Skin epidermis (tissue), 12 donors: ENCODE measurements around the gene MLLT3.

ENCODE experiments used
- H3K27ac ChIP-seq, 21 experiments: fragments of 200-600 bp; sonication (generic) in 11 of 21; one replicate each; pipeline ENCODE4 v1.5.0; 2020; ENCODE audit warnings: mild to moderate bottlenecking in 3 of 21, inconsistent platforms in 2 of 21, moderate library complexity in 2 of 21
- H3K4me3 ChIP-seq, 7 experiments: fragments of 200-600 bp; sonication (generic) in 2 of 7; one replicate each; pipeline ENCODE4 v1.5.0; 2020; ENCODE audit warnings: inconsistent platforms in 2 of 7, mild to moderate bottlenecking in 2 of 7, moderate library complexity in 1 of 7

Gene MLLT3

GRCh38 chr9:20364959-20365358 is 257.3 kb downstream of the MLLT3 start:
- Histone ChIP-seq H3K4me3 (no peak overlapping the region), H3K27ac (no peak overlapping the region)

GRCh38 chr9:20363233-20363632 is 259.1 kb downstream of the MLLT3 start:
- Histone ChIP-seq H3K4me3 (no peak overlapping the region), H3K27ac (no peak overlapping the region)

DNA sequence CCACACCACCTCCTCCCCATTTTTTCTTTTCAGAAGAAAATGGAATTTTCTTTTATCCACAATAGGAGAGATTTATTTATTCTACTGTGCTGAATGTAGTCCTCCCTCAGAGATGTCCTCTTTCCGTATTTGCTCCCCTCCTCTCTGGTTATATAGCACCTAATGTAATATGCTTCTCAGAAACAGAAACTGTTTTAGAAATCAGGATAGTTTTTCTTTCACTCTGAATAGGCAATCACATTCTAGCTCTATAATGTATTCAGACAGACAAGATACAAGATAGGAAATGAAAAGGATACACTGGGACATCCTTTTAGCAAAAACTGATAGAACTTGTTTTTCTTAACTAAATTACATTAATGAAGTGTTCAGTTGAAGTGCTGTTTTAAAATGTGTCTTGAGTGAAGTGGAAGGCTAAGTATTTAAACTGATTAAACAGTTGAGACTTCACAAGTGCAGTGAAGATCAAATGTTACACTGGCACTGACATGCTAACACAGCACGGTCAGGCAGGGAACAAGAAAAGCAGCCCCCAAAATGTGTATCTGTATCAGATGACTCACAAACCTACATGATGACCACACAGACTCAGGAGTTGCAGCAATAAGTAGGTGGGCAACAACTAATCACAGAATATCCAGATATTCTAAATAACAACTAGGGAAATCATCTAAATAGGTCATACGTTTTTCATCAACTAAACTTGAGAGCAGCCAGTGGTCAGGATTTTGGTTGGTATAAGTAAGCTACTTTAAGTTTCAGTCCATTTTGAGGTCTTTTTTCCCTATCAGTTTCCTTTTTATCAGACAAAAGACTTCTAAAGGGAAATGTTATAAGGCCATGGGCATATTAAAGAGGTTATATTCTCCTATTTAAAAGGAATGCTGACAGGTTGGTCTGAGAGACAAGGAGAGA is 260.4 kb downstream of the MLLT3 start:
- Histone ChIP-seq H3K27ac (no peak overlapping the region), H3K4me3 (no peak overlapping the region)

DNA sequence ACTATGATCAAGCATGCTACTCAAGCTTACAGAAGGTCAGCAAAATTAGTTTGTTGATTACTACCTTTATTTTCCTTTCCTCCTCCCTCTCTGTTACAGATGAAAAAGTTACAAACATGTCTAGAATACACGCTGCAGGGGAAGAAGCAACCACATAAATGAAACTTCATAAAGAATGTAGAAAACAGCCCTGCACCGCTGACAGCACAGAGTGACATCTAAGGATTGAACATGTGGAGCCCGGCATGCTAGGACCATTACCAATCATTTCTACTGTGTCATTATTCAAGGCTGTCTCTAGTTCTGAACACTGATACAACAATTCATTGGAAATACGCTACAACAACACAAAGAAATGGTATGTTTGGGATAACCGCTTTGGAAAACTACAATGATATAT is 261.1 kb downstream of the MLLT3 start:
- Histone ChIP-seq H3K27ac (no peak overlapping the region), H3K4me3 (no peak overlapping the region)

GRCh38 chr9:20358207-20358606 is 264.1 kb downstream of the MLLT3 start:
- H3K27ac ChIP-seq, result no peak overlapping the region

GRCh38 chr9:20357037-20357432 is 265.3 kb downstream of the MLLT3 start:
- Histone ChIP-seq H3K27ac (peak overlapping the region in 11 of 21 experiments; percentile 8 to 60 (median 27)), H3K4me3 (peak overlapping the region in 1 of 7 experiments; percentile 22)

More at GRCh38 chr9:20358207-20358606, 264.1 kb downstream of the MLLT3 start:
- no peak overlapping the region for H3K4me3 ChIP-seq

- peak overlapping the region in 1 of 7 experiments; percentile 22 for H3K4me3 ChIP-seq
- peak overlapping the region in 11 of 21 experiments; percentile 8 to 60 (median 27) for H3K27ac ChIP-seq
Observed at GRCh38 chr9:20356403-20357036, 265.8 kb downstream of the MLLT3 start.

GRCh38 chr9:20355022-20355421 is 267.3 kb downstream of the MLLT3 start:
- Histone ChIP-seq H3K4me3 (no peak overlapping the region), H3K27ac (peak overlapping the region in 1 of 21 experiments; percentile 27)

GRCh38 chr9:20353931-20354652 is 268.2 kb downstream of the MLLT3 start:
- Histone ChIP-seq H3K27ac (peak overlapping the region in 4 of 21 experiments; percentile 18 to 42 (median 32)), H3K4me3 (no peak overlapping the region)

DNA sequence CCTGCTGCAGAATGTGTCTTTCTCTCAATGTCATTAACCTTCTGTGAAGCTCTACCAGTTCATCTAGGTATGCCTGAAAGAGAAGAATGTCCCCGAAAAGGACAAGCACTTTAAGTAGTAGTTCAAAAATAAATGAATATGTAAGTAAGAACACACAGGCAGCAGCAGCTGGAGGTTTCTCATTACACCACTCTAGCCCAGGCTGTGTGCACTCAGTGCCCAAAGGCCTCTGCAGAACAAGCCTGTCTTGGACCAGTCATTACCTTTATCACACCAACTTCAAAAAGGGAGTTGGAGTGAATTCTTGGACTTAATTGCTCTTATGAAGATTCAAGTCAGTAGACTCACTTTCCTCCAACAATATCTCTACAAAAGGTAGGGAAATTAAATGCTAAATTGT is 268.8 kb downstream of the MLLT3 start:
- H3K4me3 ChIP-seq, result no peak overlapping the region
- H3K27ac ChIP-seq, result peak overlapping the region in 3 of 21 experiments; percentile 10 to 32 (median 31)

DNA sequence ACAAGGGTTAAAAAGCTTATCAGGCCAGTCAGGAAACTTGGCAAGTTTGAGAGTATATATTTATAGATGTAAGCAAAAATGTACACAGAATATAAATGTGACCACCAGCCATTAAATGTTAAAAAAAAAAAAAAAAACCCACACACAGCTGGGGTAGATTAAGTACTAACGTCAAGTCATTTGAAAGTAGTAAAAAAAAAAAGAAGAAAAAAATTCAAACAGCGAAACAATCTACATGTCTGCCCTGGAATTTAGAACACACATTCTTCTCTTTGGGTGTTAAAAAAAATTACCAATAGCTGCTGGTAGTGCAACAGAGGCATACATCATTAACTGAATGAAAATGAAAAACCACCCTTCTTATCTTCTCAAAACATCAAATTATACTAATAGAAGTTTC is 269.7 kb downstream of the MLLT3 start:
- Histone ChIP-seq H3K4me3 (no peak overlapping the region), H3K27ac (peak overlapping the region in 1 of 21 experiments; percentile 75)

GRCh38 chr9:20351715-20352114 is 270.6 kb downstream of the MLLT3 start:
- H3K4me3 ChIP-seq, result no peak overlapping the region
- H3K27ac ChIP-seq, result peak overlapping the region in 2 of 21 experiments; percentile 9 to 75

GRCh38 chr9:20349568-20349967 is 272.7 kb downstream of the MLLT3 start:
- Histone ChIP-seq H3K27ac (no peak overlapping the region), H3K4me3 (no peak overlapping the region)

GRCh38 chr9:20343325-20343724 is 279.0 kb downstream of the MLLT3 start:
- Histone ChIP-seq H3K4me3 (no peak overlapping the region), H3K27ac (no peak overlapping the region)

DNA sequence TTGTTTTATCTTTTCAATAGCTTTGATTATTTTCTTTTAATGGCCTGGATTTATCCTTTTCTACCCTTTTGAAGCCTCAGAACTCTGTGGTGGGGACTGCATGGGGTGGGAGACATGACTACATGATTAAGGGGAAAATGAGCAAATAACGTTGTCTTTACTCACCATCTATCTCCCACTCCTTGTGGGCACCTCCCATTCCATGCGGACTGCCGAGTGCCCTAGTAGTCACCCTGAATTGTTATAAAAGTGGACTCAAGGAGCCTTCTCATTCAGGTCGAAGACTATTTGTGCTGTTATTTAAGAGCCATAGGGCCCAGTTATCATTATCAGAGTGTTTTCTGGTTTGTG is 281.8 kb downstream of the MLLT3 start:
- Histone ChIP-seq H3K27ac (peak overlapping the region in 2 of 21 experiments; percentile 5 to 6), H3K4me3 (no peak overlapping the region)

DNA sequence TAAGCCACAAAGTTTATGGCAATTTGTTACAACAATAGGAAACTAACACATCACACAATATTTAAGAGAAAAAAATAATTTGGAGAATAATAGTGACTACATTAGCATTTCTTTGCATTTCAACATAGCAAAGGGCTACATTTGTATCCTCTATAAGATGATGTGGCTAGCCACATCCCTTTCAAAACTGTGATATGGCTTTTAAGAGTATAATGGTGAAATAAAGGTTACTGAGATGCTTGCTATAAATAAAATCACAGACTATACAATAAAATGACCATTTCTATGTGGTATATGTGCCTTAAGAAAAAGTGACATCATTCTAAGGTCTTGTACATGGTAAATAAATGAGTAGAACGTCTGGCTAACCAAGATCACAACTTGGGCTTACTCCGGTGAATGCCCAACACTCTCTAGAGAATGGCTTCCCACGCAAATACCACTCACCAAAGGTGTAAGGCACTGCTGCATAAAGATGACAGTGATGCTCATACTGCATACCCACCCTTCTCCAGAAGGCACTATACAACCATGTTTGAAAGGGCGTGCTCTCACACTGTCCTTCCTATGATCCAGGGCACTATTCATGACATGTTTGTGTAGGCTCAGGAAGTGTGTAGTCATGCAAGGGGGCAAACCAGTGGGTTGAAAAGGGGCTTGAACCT is 286.5 kb downstream of the MLLT3 start:
- H3K4me3 ChIP-seq, result no peak overlapping the region
- H3K27ac ChIP-seq, result no peak overlapping the region

DNA sequence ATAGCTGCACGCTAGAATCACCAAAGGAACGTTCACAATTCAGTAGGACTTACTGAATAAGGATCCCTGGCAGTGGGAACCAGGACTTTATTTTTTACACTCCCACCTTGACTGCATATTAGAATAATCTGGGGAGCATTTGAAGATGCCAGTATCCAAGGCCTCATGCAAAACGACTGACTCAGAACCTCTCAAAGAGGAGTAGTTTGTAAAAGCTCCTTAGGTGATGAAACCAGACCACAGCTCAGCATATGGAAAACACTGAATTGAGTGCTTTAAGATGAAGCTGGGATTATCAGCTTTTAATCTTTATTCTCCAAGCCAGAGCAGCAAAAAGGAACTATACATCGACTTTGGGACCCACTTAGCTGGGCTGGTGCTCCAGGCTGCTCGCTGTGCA is 288.3 kb downstream of the MLLT3 start:
- Histone ChIP-seq H3K4me3 (no peak overlapping the region), H3K27ac (no peak overlapping the region)

GRCh38 chr9:20331095-20331685 is 291.1 kb downstream of the MLLT3 start:
- no peak overlapping the region for H3K27ac ChIP-seq
- no peak overlapping the region for H3K4me3 ChIP-seq

- H3K27ac ChIP-seq, result no peak overlapping the region
- no peak overlapping the region for H3K4me3 ChIP-seq
Observed at GRCh38 chr9:20330688-20331087, 291.6 kb downstream of the MLLT3 start.
